Neuronal stem cell (in vitro differentiated cells): ENCODE measurements around the gene NTN4.

ENCODE experiments used
- DNase-seq: peaks from one replicate; pipeline ENCODE4 v3.0.0-alpha.2; 2013; ENCODE audit warnings: low spot score
- H2AFZ ChIP-seq: one replicate; pipeline ENCODE4 v1.6.1; 2013; ENCODE audit warnings: mild to moderate bottlenecking, low read length, inconsistent platforms
- H2AK5ac ChIP-seq: 2 replicates; pipeline ENCODE4 v1.6.1; 2013; ENCODE audit warnings: low read depth, mild to moderate bottlenecking, inconsistent platforms, low read length, moderate library complexity, mixed read lengths
- H2BK120ac ChIP-seq: 2 replicates; pipeline ENCODE4 v1.6.1; 2013; ENCODE audit warnings: low read depth, mild to moderate bottlenecking, inconsistent platforms, low read length, moderate library complexity, mixed read lengths
- H2BK12ac ChIP-seq: one replicate; pipeline ENCODE4 v1.6.1; 2013; ENCODE audit warnings: low read length, inconsistent platforms
- H2BK15ac ChIP-seq: 2 replicates; pipeline ENCODE4 v1.6.1; 2013; ENCODE audit warnings: mild to moderate bottlenecking, low read length, inconsistent platforms, mixed read lengths
- H2BK5ac ChIP-seq: one replicate; pipeline ENCODE4 v1.6.1; 2013; ENCODE audit warnings: inconsistent platforms, mild to moderate bottlenecking, low read length, moderate library complexity
- H3K14ac ChIP-seq: one replicate; pipeline ENCODE4 v1.6.1; 2013; ENCODE audit warnings: low read length, inconsistent platforms
- H3K18ac ChIP-seq: 2 replicates; pipeline ENCODE4 v1.6.1; 2013; ENCODE audit warnings: low read length, inconsistent platforms
- H3K23ac ChIP-seq: 2 replicates; pipeline ENCODE4 v1.6.1; 2013; ENCODE audit warnings: low read depth, mild to moderate bottlenecking, mixed read lengths, low read length, inconsistent platforms; ENCODE audit not compliant: poor library complexity
- H3K27ac ChIP-seq: replicated peaks from 3 replicates; pipeline ENCODE4 v1.5.1; 2013; ENCODE audit warnings: low read length, inconsistent platforms
- H3K27me3 ChIP-seq, 3 experiments: 2 replicates each; pipeline ENCODE4 v1.6.1; 2013; ENCODE audit warnings: low read length in 3 of 3, mild to moderate bottlenecking in 2 of 3, inconsistent platforms in 1 of 3, low read depth in 1 of 3, mixed read lengths in 1 of 3, moderate library complexity in 1 of 3; ENCODE audit not compliant: control insufficient read depth in 3 of 3, insufficient read depth in 3 of 3
- H3K36me3 ChIP-seq, 2 donors: replicated peaks in 1 of 2; 2 replicates each; pipeline ENCODE4 v1.6.1; 2013; ENCODE audit warnings: low read length in 2 of 2; ENCODE audit not compliant: control insufficient read depth in 2 of 2, insufficient read depth in 2 of 2
- H3K4ac ChIP-seq: 2 replicates; pipeline ENCODE4 v1.6.1; 2013; ENCODE audit warnings: inconsistent platforms, mild to moderate bottlenecking, low read length, moderate library complexity
- H3K4me1 ChIP-seq, 2 donors: 1 replicate in 1 of 2; 2 replicates in 1 of 2; pipeline ENCODE4 v1.6.1; 2013; ENCODE audit warnings: low read length in 2 of 2, low read depth in 1 of 2; ENCODE audit not compliant: control insufficient read depth in 2 of 2, insufficient read depth in 1 of 2
- H3K4me2 ChIP-seq: one replicate; pipeline ENCODE4 v1.6.1; 2013; ENCODE audit warnings: mild to moderate bottlenecking, low read length, inconsistent platforms; ENCODE audit not compliant: insufficient read depth, poor library complexity, severe bottlenecking
- H3K4me3 ChIP-seq, 2 donors: 2 replicates each; pipeline ENCODE4 v1.5.1; 2013; ENCODE audit warnings: low read length in 2 of 2, mild to moderate bottlenecking in 2 of 2, inconsistent platforms in 1 of 2, moderate library complexity in 1 of 2
- H3K79me1 ChIP-seq: one replicate; pipeline ENCODE4 v1.6.1; 2013; ENCODE audit warnings: low read depth, mild to moderate bottlenecking, inconsistent platforms, low read length, moderate library complexity
- H3K9ac ChIP-seq: one replicate; pipeline ENCODE4 v1.6.1; 2013; ENCODE audit warnings: mild to moderate bottlenecking, low read depth, low read length, inconsistent platforms; ENCODE audit not compliant: poor library complexity
- H3K9me3 ChIP-seq, 2 donors: replicated peaks in 1 of 2; 2 replicates each; pipeline versions ENCODE3 to v1.6.1; 2013; ENCODE audit warnings: low read length in 2 of 2, mild to moderate bottlenecking in 2 of 2, inconsistent platforms in 1 of 2, low read depth in 1 of 2, mixed read lengths in 1 of 2, moderate library complexity in 1 of 2; ENCODE audit not compliant: control insufficient read depth in 2 of 2, insufficient read depth in 1 of 2
- H4K8ac ChIP-seq: one replicate; pipeline ENCODE4 v1.6.1; 2013; ENCODE audit warnings: low read depth, mild to moderate bottlenecking, inconsistent platforms, low read length, moderate library complexity
- H4K91ac ChIP-seq: one replicate; pipeline ENCODE4 v1.6.1; 2013; ENCODE audit warnings: low read length, low read depth, mild to moderate bottlenecking, inconsistent platforms; ENCODE audit not compliant: poor library complexity
- WGBS, 2 donors: extraction: QIAGEN DNeasy Blood & Tissue Kit; methylation state at CpG; one replicate each; pipeline ENCODE4 v1.1.7; 2013; ENCODE audit warnings: missing lambda C conversion rate in 2 of 2, mixed read lengths in 1 of 2; ENCODE audit not compliant: insufficient read length in 2 of 2, insufficient replicate concordance in 1 of 2; ENCODE audit errors: extremely low coverage in 2 of 2; 5-methylcytosine and 5-hydroxymethylcytosine counted together

NTN4 gene

DNA sequence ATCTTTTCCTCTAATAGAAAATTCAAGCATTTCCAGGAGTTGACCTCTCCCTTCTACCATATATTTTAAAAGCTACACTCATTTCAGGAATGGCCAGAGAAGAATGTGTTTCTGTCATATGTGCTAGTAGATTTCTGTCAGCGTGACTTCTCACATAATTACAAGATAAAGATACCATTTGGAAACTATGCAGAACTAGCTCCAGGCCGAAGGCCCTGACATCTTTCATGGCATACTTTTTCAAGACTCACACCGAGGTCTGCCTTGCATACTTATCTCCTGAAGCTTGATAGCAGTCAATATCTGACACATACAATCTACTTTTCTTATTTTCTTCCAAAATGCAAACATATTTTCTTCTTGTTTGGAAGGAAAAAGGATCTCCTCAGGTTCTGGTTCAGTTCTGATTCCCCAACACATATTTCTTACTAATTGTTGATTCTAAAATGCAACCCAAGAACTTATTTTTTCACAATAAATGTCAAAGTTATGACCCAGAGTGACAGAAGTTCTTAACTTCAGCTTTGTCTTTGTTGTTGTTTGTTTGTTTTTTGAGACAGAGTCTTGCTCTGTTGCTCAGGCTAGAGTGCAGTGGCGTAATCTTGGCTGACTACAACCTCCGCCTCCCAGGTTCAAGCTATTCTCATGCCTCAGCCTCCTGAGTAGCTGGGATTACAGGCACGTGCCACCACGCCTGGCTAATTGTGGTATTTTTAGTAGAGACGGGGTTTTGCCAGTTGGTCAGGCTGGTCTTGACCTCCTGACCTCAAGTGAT, 99.5 kb downstream of the NTN4 start:
- Histone ChIP-seq H3K27ac (no peak overlapping the region), H3K79me1 (no peaks in the 10 kb centered on the region), H3K4me1 (no peaks in the 10 kb centered on the region), H2BK120ac (no peak overlapping the region), H3K23ac (no peak overlapping the region), H2AFZ (no peak overlapping the region), H3K4ac (no peak overlapping the region), H4K8ac (no peak overlapping the region), H2AK5ac (no peak overlapping the region), H3K4me2 (no peak overlapping the region), H3K27me3 (peaks cover 0 to 2% (median 0%) of the 10 kb centered on the region in 3 experiments), H4K91ac (no peak overlapping the region), H3K4me3 (no peak overlapping the region), H3K14ac (no peak overlapping the region), H3K36me3 (no peaks in the 10 kb centered on the region), H3K9ac (no peak overlapping the region), H2BK5ac (no peak overlapping the region), H3K18ac (no peak overlapping the region), H2BK15ac (no peak overlapping the region), H3K9me3 (no peaks in the 10 kb centered on the region), H2BK12ac (no peak overlapping the region)
- DNase-seq, result no peak
- WGBS, 2 donors, result no CpG with 5 or more reads among the region's 8 CpGs

DNA sequence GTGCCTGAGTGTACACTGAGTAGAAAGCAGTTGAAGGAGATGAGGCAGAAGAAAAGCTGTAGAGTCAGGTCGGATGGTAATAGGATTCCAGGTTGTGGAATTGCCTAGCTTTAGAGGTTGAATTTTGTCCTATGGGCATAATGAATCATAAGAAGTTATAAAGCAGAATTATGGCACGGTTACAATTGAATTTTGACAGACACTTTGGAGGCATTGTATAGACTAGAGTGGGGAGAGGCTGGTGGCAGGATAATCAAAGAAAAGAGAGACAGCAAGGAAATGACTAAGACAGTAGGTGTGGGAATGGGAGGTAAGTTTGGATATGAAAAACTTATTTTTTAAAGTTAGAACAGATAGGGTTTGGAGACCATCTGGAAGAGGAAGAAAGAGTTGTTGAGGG, 102.6 kb downstream of the NTN4 start:
- no peak overlapping the region for H3K4ac ChIP-seq
- H4K91ac ChIP-seq, result no peak overlapping the region
- H3K23ac ChIP-seq, result no peak overlapping the region
- WGBS, 2 donors, result no CpG with 5 or more reads among the region's 2 CpGs
- H3K36me3 ChIP-seq, result no peaks in the 10 kb centered on the region
- no peak overlapping the region for H2AFZ ChIP-seq
- H3K4me1 ChIP-seq, result peaks cover 0 to 2% of the 10 kb centered on the region in 2 donors
- no peaks in the 10 kb centered on the region for H3K9me3 ChIP-seq
- H3K14ac ChIP-seq, result no peak overlapping the region
- no peak overlapping the region for H3K4me2 ChIP-seq
- peaks cover 0 to 2% (median 0%) of the 10 kb centered on the region in 3 experiments for H3K27me3 ChIP-seq
- no peak overlapping the region for H3K9ac ChIP-seq
- no peak overlapping the region for H3K4me3 ChIP-seq
- no peak overlapping the region for H2BK12ac ChIP-seq
- H3K27ac ChIP-seq, result no peak overlapping the region
- no peak overlapping the region for H3K18ac ChIP-seq
- DNase-seq, result no peak
- no peak overlapping the region for H2AK5ac ChIP-seq
- H2BK120ac ChIP-seq, result no peak overlapping the region
- H2BK15ac ChIP-seq, result no peak overlapping the region
- H4K8ac ChIP-seq, result no peak overlapping the region
- no peak overlapping the region for H2BK5ac ChIP-seq
- no peaks in the 10 kb centered on the region for H3K79me1 ChIP-seq

DNA sequence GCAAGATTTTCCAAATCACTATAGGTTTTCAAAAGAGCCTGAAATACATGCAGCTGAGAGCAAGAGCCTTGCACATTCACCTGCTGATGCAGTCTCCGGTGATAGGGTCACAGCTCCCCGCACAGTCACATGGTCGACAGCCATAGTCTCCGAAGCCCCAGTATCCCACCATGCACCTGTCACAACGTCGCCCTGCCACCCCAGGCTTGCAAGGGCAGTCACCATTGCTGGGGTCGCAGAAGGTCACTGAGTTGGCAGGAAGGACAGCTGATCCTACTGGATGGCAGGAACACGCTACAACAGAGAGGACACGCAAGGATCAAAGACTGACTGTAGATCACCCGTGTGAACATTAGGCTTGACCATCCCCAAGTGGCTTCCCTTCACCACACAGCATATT, 107.1 kb downstream of the NTN4 start:
- Histone ChIP-seq H3K36me3 (no peaks in the 10 kb centered on the region), H2BK5ac (no peak overlapping the region), H2BK15ac (no peak overlapping the region), H3K14ac (no peak overlapping the region), H3K27me3 (peaks cover 0 to 2% (median 0%) of the 10 kb centered on the region in 3 experiments), H3K9me3 (no peaks in the 10 kb centered on the region), H2BK120ac (no peak overlapping the region), H3K4me2 (no peak overlapping the region), H3K27ac (no peak overlapping the region), H4K8ac (no peak overlapping the region), H3K79me1 (no peaks in the 10 kb centered on the region), H3K4ac (no peak overlapping the region), H4K91ac (no peak overlapping the region), H3K4me3 (no peak overlapping the region), H3K4me1 (peaks cover 0 to 2% of the 10 kb centered on the region in 2 donors), H3K18ac (peak overlapping the region; percentile 2), H2BK12ac (no peak overlapping the region), H2AK5ac (no peak overlapping the region), H2AFZ (no peak overlapping the region), H3K23ac (no peak overlapping the region), H3K9ac (no peak overlapping the region)
- WGBS, 2 donors, result no CpG with 5 or more reads among the region's 10 CpGs
- no peak for DNase-seq

DNA sequence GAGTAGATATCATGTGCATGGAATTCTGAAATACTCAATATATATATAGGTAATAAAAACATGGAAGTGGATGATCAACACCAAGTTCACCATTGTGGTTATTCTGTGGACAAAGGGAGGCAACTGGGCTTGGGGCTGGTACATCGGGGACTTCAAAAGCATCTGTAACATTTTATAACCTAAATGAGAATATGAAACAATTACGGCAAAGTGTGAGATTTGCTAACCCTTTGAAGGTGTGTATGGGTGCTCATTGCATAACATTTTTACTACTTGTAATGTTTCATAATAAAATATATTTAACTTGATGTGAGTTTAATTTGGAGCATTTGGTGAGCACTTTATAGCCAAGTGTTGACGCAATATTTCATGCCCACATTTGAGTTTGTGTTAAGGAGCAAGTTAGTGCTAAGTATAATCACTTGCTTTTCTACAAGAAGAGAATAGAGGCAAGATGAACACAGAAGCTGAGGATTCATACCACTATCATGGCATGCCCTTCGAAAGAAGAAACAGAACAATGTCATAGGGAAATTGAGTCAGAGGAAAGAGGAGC, 109.3 kb downstream of the NTN4 start:
- DNase-seq, result no peak
- Histone ChIP-seq H4K91ac (no peak overlapping the region), H3K9ac (no peak overlapping the region), H4K8ac (no peak overlapping the region), H3K36me3 (no peaks in the 10 kb centered on the region), H2BK5ac (no peak overlapping the region), H3K4me1 (peaks cover 0 to 2% of the 10 kb centered on the region in 2 donors), H3K9me3 (no peaks in the 10 kb centered on the region), H3K18ac (no peak overlapping the region), H3K4me3 (no peak overlapping the region), H3K4me2 (no peak overlapping the region), H2AFZ (no peak overlapping the region), H2AK5ac (no peak overlapping the region), H3K23ac (no peak overlapping the region), H3K79me1 (no peaks in the 10 kb centered on the region), H2BK15ac (no peak overlapping the region), H2BK12ac (no peak overlapping the region), H3K27ac (no peak overlapping the region), H2BK120ac (no peak overlapping the region), H3K27me3 (no peaks in the 10 kb centered on the region), H3K4ac (no peak overlapping the region), H3K14ac (no peak overlapping the region)
- no CpG with 5 or more reads among the region's 4 CpGs for WGBS, 2 donors
